NCI-H345 treated with DMSO at 0.1 percent for 48 hours (cell line): ENCODE measurements around the gene LEMD3.

Experiments used
- DNase-seq: peaks from one replicate; lab custom pipeline; 2025; ENCODE audit not compliant: unreplicated experiment; lab: John Stamatoyannopoulos, UW

Gene LEMD3

GRCh38 chr12:65168681-65169319 is 583 bp upstream of the LEMD3 start:
- DNase-seq = no peak

- DNase-seq = no peak
These were observed 962 bp downstream of the LEMD3 start for GRCh38 chr12:65170209-65170881.

- DNase-seq = no peak
These were observed 1.7 kb downstream of the LEMD3 start for GRCh38 chr12:65171073-65171472.

- DNase-seq = no peak
These were observed 2.5 kb downstream of the LEMD3 start for GRCh38 chr12:65171870-65172269.

GRCh38 chr12:65175385-65175784 is 6.0 kb downstream of the LEMD3 start:
- DNase-seq = no peak

GRCh38 chr12:65182012-65182739 is 12.8 kb downstream of the LEMD3 start:
- DNase-seq = no peak

GRCh38 chr12:65184176-65184857 is 14.9 kb downstream of the LEMD3 start:
- no peak for DNase-seq

GRCh38 chr12:65184858-65185229 is 15.5 kb downstream of the LEMD3 start:
- DNase-seq = no peak

- DNase-seq = no peak
These were observed 18.3 kb downstream of the LEMD3 start for GRCh38 chr12:65187665-65188064.

- DNase-seq = no peak
These were observed 18.9 kb downstream of the LEMD3 start for GRCh38 chr12:65188179-65188701.

- no peak for DNase-seq
These were observed 19.8 kb downstream of the LEMD3 start for GRCh38 chr12:65189028-65189718.

GRCh38 chr12:65192963-65193516 is 23.7 kb downstream of the LEMD3 start:
- no peak for DNase-seq

GRCh38 chr12:65194949-65195348 is 25.6 kb downstream of the LEMD3 start:
- no peak for DNase-seq

- no peak for DNase-seq
These were observed 26.1 kb downstream of the LEMD3 start for GRCh38 chr12:65195387-65196055.

GRCh38 chr12:65196762-65197567 is 27.6 kb downstream of the LEMD3 start:
- DNase-seq = no peak

GRCh38 chr12:65199604-65200003 is 30.2 kb downstream of the LEMD3 start:
- no peak for DNase-seq

GRCh38 chr12:65200007-65200665 is 30.8 kb downstream of the LEMD3 start:
- no peak for DNase-seq

GRCh38 chr12:65203376-65203775 is 34.0 kb downstream of the LEMD3 start:
- no peak for DNase-seq
